Measurements from ENCODE around the gene PI4KA.
"Not testable (repeated sequence)": the region's sequence is repeated elsewhere in the genome, so short reads cannot be mapped to it uniquely, and the experiment has no call there.

Gene PI4KA

GRCh38 chr22:20745119-20745518 lies 113.5 kb downstream of the PI4KA start:
- DNase-seq = no peak

- DNase-seq = no peak
These were observed 114.2 kb downstream of the PI4KA start for GRCh38 chr22:20744456-20744855.

- no peak for DNase-seq
These were observed 115.8 kb downstream of the PI4KA start for GRCh38 chr22:20742764-20743163.

DNA sequence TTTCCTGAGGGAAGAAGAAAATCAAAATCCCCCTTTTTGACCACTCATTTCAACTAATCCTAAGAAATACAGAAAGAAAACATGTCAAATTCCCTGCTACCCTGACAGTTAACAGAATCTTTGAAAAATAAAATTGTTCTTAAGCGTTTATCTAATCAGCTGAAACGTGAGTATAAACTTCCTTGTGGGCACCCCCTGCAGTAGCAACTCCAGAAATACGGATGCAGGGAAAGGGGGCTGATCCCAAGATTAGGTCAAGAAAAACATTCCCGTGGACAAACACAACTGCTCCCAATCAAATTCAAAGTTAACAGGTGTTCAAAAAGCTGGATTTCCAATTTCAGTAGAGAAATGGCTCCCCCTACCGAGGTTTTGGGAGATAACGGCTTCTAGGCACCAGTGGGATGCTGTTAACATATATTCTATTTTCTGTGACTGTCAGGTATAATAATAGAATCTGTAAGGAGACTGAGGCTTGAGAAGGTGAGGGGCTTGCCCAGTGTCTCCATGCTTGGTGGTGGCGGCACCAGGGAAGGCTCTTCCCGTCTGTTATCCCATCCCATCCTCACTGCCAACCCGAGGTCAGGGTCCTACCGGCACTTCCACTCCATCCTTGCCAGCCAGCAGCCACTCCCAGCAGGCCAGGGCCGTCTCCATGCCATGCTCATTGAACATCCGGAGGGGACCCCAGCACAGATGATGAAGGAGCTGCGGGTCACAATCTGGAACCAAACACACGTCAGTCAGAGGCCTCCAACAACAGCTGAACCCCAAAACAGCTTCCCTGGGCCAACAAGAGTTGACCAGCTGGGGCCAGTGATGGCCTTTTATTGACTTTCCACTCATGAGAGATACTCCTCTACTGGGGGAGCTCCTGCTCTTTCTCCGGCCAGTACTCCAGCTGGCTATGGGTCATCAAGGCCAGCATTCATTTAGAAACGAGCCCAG lies 116.7 kb downstream of the PI4KA start:
- no peak for DNase-seq

DNA sequence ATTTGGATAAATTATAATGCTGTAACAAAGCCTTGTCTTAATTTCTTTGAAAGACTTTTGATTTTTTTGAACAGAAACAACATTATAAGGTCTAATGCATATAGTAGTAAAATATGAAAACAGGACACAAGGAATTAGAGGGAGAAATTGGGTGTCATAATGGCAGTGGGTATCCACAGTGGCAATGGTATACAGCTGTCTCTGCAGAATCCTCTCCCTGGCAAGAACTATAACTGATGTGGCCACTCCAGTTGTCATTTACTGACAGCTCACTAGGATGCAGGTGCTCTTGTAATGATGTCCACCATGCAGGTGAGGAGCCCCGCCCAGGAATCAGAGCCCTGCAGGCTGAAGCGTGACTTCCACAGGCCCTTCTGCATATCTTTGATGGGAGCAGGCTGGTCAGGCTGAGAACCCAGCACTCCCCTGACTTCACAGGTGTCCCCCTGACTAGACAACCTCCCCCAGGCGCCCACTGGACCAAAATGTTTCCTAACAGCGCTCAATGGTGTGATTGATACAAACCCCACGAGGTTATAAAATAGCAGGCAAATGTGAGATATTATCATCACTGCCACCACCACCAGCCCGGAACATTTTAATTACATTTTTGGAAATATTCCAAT lies 117.5 kb downstream of the PI4KA start:
- DNase-seq = no peak

DNA sequence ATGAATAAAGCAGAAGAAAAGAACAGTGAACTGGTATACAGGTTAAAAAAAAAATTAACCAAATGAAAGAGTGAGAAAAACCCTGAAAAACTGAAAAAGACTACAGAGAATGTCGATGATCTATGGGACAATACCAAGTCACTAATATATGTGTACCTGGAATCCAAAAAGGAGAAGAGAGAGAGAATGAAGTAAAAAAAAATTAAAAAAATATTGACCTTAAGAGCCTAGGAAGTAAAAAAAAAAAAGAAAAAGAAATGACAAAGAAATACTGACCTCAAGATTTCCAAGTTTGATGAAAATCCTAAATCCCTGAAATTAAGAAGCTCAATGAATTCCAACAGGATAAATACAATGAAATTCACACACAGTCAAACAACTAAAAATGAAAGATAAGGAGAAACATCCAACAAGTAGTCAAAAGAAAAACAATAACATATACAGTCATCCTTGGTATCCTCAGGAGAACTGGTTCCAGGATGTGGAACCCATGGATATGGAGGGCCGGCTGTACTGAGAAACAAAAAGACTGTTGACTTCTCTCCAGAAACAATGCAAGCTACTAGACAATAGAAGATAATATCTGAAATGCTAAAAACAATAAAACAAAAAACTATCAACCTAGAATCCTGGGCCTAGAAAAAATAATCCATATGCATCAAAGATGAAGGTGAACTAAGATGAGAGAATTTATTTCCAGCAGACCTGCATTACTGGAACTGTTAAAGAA lies 118.2 kb downstream of the PI4KA start:
- no peak for DNase-seq

- DNase-seq = no peak
These were observed 120.1 kb downstream of the PI4KA start for GRCh38 chr22:20738394-20739089.

DNA sequence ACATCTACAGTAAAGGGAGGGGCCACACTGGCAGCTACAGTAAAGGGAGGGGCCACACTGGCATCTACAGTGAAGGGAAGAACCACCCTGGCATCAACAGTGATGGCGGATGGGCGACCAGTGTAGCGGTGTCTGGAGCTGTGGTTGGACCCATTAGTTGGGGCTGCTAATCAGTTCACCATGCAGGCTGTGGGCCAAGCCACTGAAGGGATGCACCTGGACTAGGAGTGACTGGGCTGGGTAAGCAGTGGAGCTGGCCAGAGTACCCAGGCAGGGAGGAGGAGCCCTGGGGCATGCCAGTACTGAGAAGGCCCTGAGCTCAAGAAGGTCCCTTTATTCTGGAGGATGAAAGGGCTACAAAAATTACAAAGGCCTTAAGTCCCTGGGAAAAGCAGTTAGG lies 121.7 kb downstream of the PI4KA start:
- not testable (repeated sequence) for DNase-seq

GRCh38 chr22:20735356-20736162 lies 123.1 kb downstream of the PI4KA start:
- DNase-seq = not testable (repeated sequence)

DNA sequence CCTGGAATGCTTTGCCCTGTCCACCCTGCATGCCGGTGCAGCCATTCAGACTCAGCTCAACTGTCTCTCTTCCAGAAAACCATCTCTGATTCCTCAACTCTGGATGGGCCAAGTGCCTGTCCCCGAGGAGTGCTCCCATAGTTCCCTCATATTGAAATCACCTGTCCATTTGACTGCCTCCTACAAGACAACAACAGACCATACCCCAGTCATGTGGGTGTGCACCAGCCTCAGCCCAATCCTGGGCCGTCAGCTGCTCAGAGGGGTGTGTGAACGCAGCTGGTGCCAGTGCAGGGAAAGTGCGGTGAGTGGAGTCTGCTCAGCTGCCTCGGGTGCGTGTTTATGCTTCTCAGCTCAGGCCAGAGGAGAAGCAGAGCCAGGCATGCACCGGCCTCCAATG lies 126.2 kb downstream of the PI4KA start:
- DNase-seq = not testable (repeated sequence)

DNA sequence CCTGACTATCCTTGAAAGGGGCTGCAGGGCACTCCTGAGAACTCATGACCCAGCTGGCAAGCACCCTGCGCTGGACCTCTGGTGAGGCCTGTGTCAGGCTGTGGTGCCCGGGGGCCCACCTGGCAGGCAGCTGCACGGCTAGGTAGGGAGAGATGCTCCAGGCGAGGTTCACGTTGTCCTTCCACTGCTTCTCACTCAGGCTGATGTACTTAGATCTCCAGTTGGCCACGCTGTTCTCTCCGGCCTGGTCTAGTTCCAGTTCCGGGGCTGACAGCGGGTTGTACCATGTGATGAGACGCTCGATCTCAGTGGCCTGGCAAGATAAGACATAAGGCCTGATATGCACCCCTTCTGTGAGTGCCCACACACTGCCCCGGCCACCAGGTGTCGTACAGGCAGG lies 129.4 kb downstream of the PI4KA start:
- no peak for DNase-seq

- DNase-seq = no peak
These were observed 130.0 kb downstream of the PI4KA start for GRCh38 chr22:20728523-20729190.

DNA sequence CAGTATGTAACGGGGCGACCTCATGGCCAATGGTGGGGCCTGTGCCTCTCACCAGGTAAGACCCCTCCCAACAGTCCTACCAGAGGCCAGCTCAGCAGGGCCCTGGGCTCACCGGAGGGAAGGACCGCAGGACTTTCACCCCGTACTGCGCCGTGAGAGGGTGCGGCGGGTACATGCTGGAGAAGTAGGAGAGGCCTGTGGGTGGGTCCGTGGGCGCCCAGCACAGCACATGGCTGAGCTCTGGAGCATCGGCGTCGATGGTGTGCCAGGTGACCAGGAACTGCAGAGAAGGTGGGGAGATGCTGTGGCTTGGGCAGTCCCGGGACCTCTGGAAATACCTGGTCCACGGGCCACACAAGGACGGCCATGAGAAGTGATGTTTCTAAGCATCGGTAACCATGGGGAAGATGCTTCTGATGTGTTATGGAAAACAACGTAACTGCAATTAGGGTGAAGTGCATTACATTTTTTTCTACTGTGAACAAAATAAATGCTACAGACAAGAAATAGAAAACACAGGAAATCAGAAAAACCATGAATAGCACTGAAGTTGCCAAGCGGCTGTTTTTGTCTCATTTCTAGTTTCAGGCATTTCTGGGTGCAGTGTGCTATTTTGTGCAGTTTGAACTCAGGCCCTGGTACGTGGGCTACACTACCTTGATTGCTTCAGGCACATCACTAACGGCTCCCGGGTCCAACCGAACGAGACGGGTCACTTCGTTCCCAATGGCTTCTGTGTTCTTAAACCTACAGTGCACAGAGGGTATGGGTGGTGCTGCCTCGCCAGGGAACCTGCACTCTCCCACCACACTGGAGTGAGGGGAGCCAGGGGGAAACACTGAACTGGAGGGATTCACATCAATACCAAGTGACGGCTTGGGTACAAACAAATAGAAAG lies 131.2 kb downstream of the PI4KA start:
- DNase-seq = no peak

DNA sequence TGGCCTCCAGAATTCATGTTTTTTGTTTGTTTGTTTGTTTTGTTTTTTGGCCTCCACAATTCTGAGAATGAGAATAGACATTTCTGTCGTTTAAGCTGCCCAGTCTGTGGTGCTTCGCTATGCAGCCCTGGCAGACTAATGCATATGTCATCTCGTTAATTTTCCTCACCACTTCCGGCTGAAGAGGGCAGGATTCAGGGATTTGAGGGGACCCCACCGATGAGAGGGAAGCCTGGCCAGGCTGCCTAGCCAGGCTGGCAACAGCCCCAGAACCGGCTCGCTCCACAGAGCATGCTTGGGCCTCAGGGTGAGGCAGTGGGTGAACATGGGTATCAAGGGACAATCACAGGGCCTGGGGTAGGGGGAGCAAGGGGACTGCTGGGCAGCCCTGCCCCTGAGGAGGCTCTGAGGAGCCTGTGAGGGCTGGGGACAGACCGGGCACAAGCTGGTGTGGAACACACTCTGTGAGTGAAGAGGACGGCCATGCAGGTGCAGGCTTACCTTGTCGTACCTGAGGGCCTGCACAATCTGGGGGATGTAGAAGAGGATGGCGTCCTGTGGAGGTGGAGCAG lies 132.5 kb downstream of the PI4KA start:
- DNase-seq = no peak

DNA sequence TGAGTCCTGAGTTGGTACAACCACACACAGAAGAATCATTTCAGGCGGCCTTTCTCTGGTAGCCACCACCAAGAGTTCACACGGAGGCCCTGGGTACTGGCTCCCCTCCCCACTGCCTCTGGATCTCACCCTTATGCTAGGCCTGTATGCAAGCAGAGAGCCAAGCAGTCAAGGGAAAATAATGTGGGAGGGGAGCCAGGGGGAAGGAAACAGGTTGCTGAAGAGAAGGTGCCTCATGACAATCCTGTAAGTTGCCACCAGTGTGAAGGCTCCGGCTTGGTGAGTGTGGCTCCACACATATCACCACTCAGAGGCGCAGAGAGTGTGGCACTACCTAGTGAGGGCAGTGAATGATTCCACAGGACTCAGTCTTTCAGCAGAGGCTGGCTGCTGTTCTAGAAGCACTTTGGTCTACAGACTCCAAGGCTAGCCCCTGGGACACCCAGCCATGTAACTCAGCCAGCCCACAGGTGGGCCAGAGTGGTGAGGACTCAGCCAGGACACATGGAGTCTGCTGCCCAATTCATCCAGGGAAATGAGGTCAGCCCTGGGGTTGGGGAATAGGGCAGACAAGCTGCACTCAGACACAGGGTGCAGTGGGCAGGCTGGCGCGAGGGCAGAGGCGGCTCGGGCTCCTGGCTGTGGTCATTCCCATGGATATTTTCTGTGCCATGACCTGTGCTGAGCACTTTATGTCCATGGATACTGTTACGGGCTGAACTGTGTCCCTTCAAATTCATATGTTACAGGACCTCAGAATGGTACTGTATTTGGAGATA lies 133.7 kb downstream of the PI4KA start:
- DNase-seq = no peak

DNA sequence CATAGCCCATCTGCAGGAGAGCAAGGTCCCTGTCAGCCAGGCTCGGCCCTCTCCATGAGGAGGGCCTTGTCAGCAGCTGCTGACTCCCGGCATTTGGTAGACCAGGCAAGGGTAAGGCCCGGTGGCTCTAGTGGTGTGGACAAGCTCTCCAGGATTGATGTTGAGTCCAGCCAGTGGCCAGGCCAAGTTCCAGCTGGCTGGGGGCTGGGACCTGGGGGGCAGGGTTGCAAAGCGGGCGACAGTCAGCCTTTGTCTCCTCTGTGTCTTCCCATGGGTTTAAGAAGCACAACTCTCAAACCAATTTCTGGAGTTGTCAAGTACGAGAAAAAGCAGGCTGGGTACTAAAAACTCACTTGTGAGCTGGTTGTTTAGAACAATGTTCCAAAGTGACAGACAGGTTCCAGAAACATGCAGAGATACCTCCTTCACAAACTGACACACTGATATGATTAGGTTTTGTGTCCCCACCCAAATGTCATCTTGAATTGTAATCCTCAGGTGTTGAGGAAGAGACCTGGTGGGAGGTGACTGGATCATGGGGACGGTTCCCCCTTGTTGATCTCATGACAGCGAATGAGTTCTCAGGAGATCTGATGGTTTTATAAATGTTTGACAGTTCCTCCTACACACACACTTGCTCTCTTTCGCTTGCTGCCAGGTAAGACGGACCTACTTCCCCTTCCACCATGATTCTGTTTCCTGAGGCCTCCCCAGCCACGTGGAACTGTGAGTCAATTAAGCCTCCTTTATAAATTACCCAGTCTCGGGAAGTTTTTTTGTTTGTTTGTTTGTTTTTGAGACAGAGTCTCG lies 137.0 kb downstream of the PI4KA start:
- no peak for DNase-seq

DNA sequence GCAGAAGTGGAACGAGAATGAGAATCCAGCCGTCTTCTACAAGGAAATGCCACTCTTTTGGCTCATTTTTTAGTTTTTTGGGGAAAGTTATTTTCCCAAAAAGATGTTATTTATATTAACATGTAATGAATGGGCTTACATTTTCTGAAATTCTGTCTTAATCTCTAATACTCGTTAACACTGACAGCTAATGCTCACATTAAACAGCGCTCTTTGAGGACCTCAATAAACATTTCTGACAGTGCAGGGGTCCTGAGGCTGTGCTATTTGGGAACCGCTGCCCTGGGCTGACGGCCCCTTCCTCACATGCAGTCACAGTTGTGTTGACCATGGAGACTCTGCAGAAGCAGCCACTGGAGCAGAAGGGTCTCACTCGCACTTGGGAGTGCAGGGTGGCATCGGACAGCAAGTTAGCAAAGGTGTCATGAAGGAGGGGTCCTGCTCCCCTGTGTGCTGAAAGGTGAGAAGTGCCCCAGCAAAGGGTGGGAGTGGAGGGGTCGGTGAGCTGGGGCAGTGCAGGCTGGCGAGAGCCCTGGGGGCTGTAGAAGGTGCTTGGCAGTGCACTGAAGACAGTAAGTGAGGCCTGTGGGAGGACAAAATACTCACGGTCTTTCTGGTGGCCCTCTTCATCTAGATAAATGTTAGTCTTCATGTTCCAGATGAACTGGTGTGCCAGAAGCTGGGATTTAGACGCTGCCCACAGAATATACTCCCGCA lies 137.8 kb downstream of the PI4KA start:
- DNase-seq = no peak

DNA sequence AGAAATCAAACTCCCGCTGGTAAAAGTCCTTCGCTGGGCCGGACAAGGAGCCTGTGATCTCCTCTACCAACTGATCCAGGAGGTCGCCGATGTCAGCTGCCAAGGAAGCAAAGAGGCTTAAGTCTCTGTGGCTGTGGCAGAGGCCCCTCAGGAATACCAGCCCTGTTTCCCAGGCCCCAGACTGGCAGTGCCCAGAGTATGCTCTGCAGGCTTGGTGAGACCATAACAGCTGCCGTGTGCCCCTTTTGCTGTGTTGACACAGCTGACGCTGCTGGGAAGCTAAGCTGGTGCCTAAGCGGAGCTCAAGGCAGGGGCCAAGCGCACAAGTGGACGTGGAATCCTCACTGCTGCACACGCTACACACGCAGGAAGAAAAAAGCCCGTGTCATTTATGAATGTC lies 139.9 kb downstream of the PI4KA start:
- DNase-seq = not testable (repeated sequence)

Data from activated CD4-positive, CD25-positive, alpha-beta regulatory T cell treated with anti-CD3 and anti-CD28 coated beads, Interleukin-2, amount 50 U/mL, for 72 hours (primary cell).